HCT116 (cell line): ENCODE results near the gene CSK. TPM values are rescaled to one million over a fixed set of nuclear protein-coding genes. Genes with fewer than 3 reads are reported as not detected.

Experiments
- ATAC-seq: fragments of 200-7000 bp; cut with Tn5 transposase; 2 replicates; pipeline ENCODE4 v1.9.1; 2020; ENCODE audit warnings: mild to moderate bottlenecking, moderate library complexity
- BruUV-seq: library from RNA; stranded (reverse); fragments of 400-500 nt; replicated peaks from 2 replicates; lab custom pipeline; 2021; lab: Mats Ljungman, UMichigan
- CTCF ChIA-PET: fragments of 300-600 bp; sonication (Branson Sonifier 250); formaldehyde crosslinking; loops from one replicate; lab custom pipeline; 2021; ENCODE audit warnings: antibody characterized with exemption; lab: Charles Lee
- POLR2A ChIA-PET: fragments of 300-600, 350-600 bp; sonication (Branson Sonifier 250); formaldehyde crosslinking; loops from one replicate; lab custom pipeline; 2021; ENCODE audit warnings: antibody characterized with exemption; lab: Charles Lee
- RAD21 ChIA-PET, 2 experiments: fragments of 300-600 bp; sonication (Branson Sonifier 250); formaldehyde crosslinking; loops; one replicate each; lab custom pipeline; 2023; ENCODE audit warnings: low total read pairs in 2 of 2; ENCODE audit not compliant: uncharacterized antibody in 2 of 2, unreplicated experiment in 2 of 2, low non-redundant PET in 1 of 2; lab: Charles Lee
- DNase-seq: peaks from one replicate; pipeline ENCODE4 v3.0.0-alpha.2; 2010; ENCODE audit warnings: low read depth, low spot score
- H2AFZ ChIP-seq: fragments of 200-600 bp; shearing (Covaris generic), sonication (generic); 2 replicates; pipeline ENCODE4 v1.6.1; 2017; ENCODE audit warnings: low read depth, mixed run types, mixed read lengths, antibody characterized with exemption, low read length; ENCODE audit not compliant: poor library complexity, severe bottlenecking
- H3K27ac ChIP-seq: 2 replicates; pipeline ENCODE4 v1.5.1; 2012; ENCODE audit warnings: low read depth, low read length
- H3K27me3 ChIP-seq: fragments of 200-600 bp; sonication (generic); 2 replicates; pipeline ENCODE4 v1.6.1; 2016; ENCODE audit warnings: mixed run types, low read length, mixed read lengths; ENCODE audit not compliant: insufficient read depth
- H3K36me3 ChIP-seq, 2 experiments: fragments of 200-500 bp in 1 of 2; fragments of 200-600 bp in 1 of 2; sonication (Bioruptor generic) in 1 of 2; sonication (generic) in 1 of 2; 2 replicates each; pipeline versions ENCODE4 v1.5.1 to v1.6.1; 2014 to 2016; ENCODE audit warnings: low read length in 2 of 2, inconsistent platforms in 1 of 2, mixed read lengths in 1 of 2, mixed run types in 1 of 2; ENCODE audit not compliant: insufficient read depth in 2 of 2, control insufficient read depth in 1 of 2
- H3K4me1 ChIP-seq, 2 experiments: fragments of 200-600 bp in 1 of 2; sonication (generic) in 1 of 2; 2 replicates each; pipeline versions ENCODE4 v1.5.1 to v1.6.1; 2012 to 2017; ENCODE audit warnings: low read length in 2 of 2, inconsistent platforms in 1 of 2, mild to moderate bottlenecking in 1 of 2, mixed read lengths in 1 of 2, mixed run types in 1 of 2, moderate library complexity in 1 of 2; ENCODE audit not compliant: insufficient read depth in 2 of 2, control insufficient read depth in 1 of 2
- H3K4me2 ChIP-seq: fragments of 200-600 bp; sonication (generic); 2 replicates; pipeline ENCODE4 v1.6.1; 2017; ENCODE audit warnings: mixed run types, low read length, mixed read lengths
- H3K4me3 ChIP-seq, 2 experiments: fragments of 200-600 bp in 1 of 2; sonication (generic) in 1 of 2; replicated peaks in 1 of 2; 2 replicates each; pipeline ENCODE4 v1.5.1; 2011 to 2016; ENCODE audit warnings: low read length in 2 of 2, control low read depth in 1 of 2, low read depth in 1 of 2, mild to moderate bottlenecking in 1 of 2, mixed read lengths in 1 of 2, mixed run types in 1 of 2
- H3K79me2 ChIP-seq: fragments of 200-600 bp; sonication (generic); 2 replicates; pipeline ENCODE4 v1.6.1; 2017; ENCODE audit warnings: mild to moderate bottlenecking, mixed run types, low read length, moderate library complexity, mixed read lengths; ENCODE audit not compliant: insufficient read depth
- H3K9ac ChIP-seq: fragments of 200-600 bp; sonication (generic); 2 replicates; pipeline ENCODE4 v1.6.1; 2016; ENCODE audit warnings: low read length, mixed read lengths
- H3K9me2 ChIP-seq: fragments of 200-600 bp; sonication (generic), shearing (Covaris generic); 2 replicates; pipeline ENCODE4 v1.6.1; 2017; ENCODE audit warnings: mixed run types, mild to moderate bottlenecking, moderate library complexity; ENCODE audit not compliant: insufficient read depth
- H3K9me3 ChIP-seq, 2 experiments: fragments of 200-500 bp in 1 of 2; fragments of 200-600 bp in 1 of 2; sonication (Bioruptor generic) in 1 of 2; sonication (generic) in 1 of 2; 2 replicates each; pipeline ENCODE4 v1.6.1; 2014 to 2017; ENCODE audit warnings: low read length in 2 of 2, mixed read lengths in 2 of 2, inconsistent platforms in 1 of 2, low read depth in 1 of 2, mild to moderate bottlenecking in 1 of 2, mixed run types in 1 of 2, moderate library complexity in 1 of 2; ENCODE audit not compliant: control insufficient read depth in 1 of 2, insufficient read depth in 1 of 2
- H4K20me1 ChIP-seq: fragments of 200-600 bp; sonication (generic), shearing (Covaris generic); 2 replicates; pipeline ENCODE4 v1.6.1; 2017; ENCODE audit warnings: mixed run types, mild to moderate bottlenecking, moderate library complexity; ENCODE audit not compliant: insufficient read depth
- ATF3 ChIP-seq: IDR thresholded peaks from 2 replicates; pipeline ENCODE4 v1.6.1; 2012
- CEBPB ChIP-seq: IDR thresholded peaks from 2 replicates; pipeline ENCODE4 v1.6.1; 2012; ENCODE audit warnings: low read depth
- CTCF ChIP-seq, 3 experiments: fragments of 200-600 bp in 1 of 3; sonication (generic) in 1 of 3; IDR thresholded peaks in 2 of 3; conservative IDR thresholded peaks in 1 of 3; 2 replicates each; pipeline ENCODE4 v1.5.1; 2012 to 2017; ENCODE audit warnings: low read depth in 2 of 3, low read length in 2 of 3, antibody characterized with exemption in 1 of 3, borderline replicate concordance in 1 of 3, control low read depth in 1 of 3, mild to moderate bottlenecking in 1 of 3, mixed read lengths in 1 of 3, mixed run types in 1 of 3, moderate library complexity in 1 of 3; ENCODE audit not compliant: insufficient read depth in 1 of 3
- EGR1 ChIP-seq: IDR thresholded peaks from 2 replicates; pipeline ENCODE4 v1.6.1; 2012; ENCODE audit warnings: low read depth
- ELF1 ChIP-seq: IDR thresholded peaks from 2 replicates; pipeline ENCODE4 v1.6.1; 2012; ENCODE audit warnings: low read depth, borderline replicate concordance
- EZH2 ChIP-seq: fragments of 200-600 bp; sonication (generic); IDR thresholded peaks from 2 replicates; pipeline ENCODE4 v1.6.1; 2017; ENCODE audit warnings: antibody characterized with exemption, mixed run types
- FOSL1 ChIP-seq: IDR thresholded peaks from 2 replicates; pipeline ENCODE4 v1.6.1; 2012; ENCODE audit warnings: low read depth
- JUND ChIP-seq: IDR thresholded peaks from 2 replicates; pipeline ENCODE4 v1.6.1; 2012
- POLR2A ChIP-seq: IDR thresholded peaks from 2 replicates; pipeline ENCODE4 v1.7.0; 2011; ENCODE audit warnings: borderline replicate concordance; ENCODE audit not compliant: insufficient read depth, insufficient read length; ENCODE audit errors: extremely low read depth
- POLR2AphosphoS5 ChIP-seq: IDR thresholded peaks from 2 replicates; pipeline ENCODE4 v1.6.1; 2011; ENCODE audit warnings: mild to moderate bottlenecking, low read depth, low read length, moderate library complexity
- REST ChIP-seq: IDR thresholded peaks from 2 replicates; pipeline ENCODE4 v1.6.1; 2012; ENCODE audit warnings: low read depth
- SIN3A ChIP-seq: IDR thresholded peaks from 2 replicates; pipeline ENCODE4 v1.6.1; 2012; ENCODE audit warnings: low read depth
- SP1 ChIP-seq: IDR thresholded peaks from 2 replicates; pipeline ENCODE4 v1.6.1; 2012; ENCODE audit warnings: low read depth
- TCF7L2 ChIP-seq: IDR thresholded peaks from 2 replicates; pipeline ENCODE4 v1.7.0; 2011; ENCODE audit warnings: borderline replicate concordance, inconsistent platforms; ENCODE audit not compliant: insufficient read depth, insufficient read length; ENCODE audit errors: extremely low read depth
- YY1 ChIP-seq: IDR thresholded peaks from 2 replicates; pipeline ENCODE4 v1.6.1; 2011; ENCODE audit warnings: low read length, low read depth, moderate library complexity, mild to moderate bottlenecking; ENCODE audit not compliant: insufficient replicate concordance; ENCODE audit errors: extremely low read depth
- ZBTB33 ChIP-seq: IDR thresholded peaks from 2 replicates; pipeline ENCODE4 v1.6.1; 2011; ENCODE audit warnings: mild to moderate bottlenecking, low read length, moderate library complexity; ENCODE audit not compliant: insufficient replicate concordance; ENCODE audit errors: extremely low read depth
- ZFX ChIP-seq: fragments of 450-650 bp; IDR thresholded peaks from 2 replicates; pipeline ENCODE4 v1.6.1; 2017
- ZNF274 ChIP-seq: fragments of 200-500 bp; sonication (Bioruptor generic); IDR thresholded peaks from 2 replicates; pipeline ENCODE4 v1.6.1; 2014; ENCODE audit warnings: mild to moderate bottlenecking, low read depth, low read length, inconsistent platforms
- intact Hi-C: fragments of 100-400 bp; cut with micrococcal nuclease; formaldehyde crosslinking; loops from 2 replicates; pipeline ENCODE4 v1.10.0; 2022
- total RNA-seq: library from RNA; stranded (reverse); gene quantifications from one replicate; pipeline ENCODE4 v1.2.1, GENCODE V29; 2021; ENCODE audit not compliant: unreplicated experiment

CSK gene
- total RNA-seq, 1 experiment from 2014 or later, result 72.2 TPM

GRCh38 chr15:74780523-74781430 lies 1.1 kb upstream of the CSK start:
- Histone ChIP-seq H4K20me1 (no peaks in the 10 kb centered on the region), H3K9me3 (no peaks in the 10 kb centered on the region), H3K79me2 (peaks cover 34% of the 10 kb centered on the region), H3K9me2 (no peaks in the 10 kb centered on the region), H3K27me3 (no peaks in the 10 kb centered on the region), H3K9ac (no peak overlapping the region), H3K4me2 (peak overlapping the region; percentile 97), H3K4me1 (peaks cover 14 to 20% of the 10 kb centered on the region in 2 experiments), H2AFZ (peak overlapping the region; percentile 84), H3K36me3 (peaks cover 0 to 5% of the 10 kb centered on the region in 2 experiments; a peak in 2 of 4 replicates), H3K4me3 (peak overlapping the region; percentile 37 to 93; a peak in 3 of 4 replicates), H3K27ac (no peak overlapping the region; the same call in 1 of the 2 replicates)
- no TSS peak for BruUV-seq
- DNase-seq (no peak), ATAC-seq (no peak)
- TF ChIP-seq JUND, result no peak
- TF ChIP-seq TCF7L2, result no peak
- no peak for TF ChIP-seq ZNF274
- TF ChIP-seq CEBPB, result no peak
- TF ChIP-seq YY1, result no peak
- TF ChIP-seq EGR1, result no peak
- no peak for TF ChIP-seq SIN3A
- no peak for TF ChIP-seq CTCF (IDR thresholded peaks at IDR 0.05 in 2 of 3, conservative IDR thresholded peaks at IDR 0.05 in 1 of 3; ENCODE audit: borderline replicate concordance in 1 of 3, insufficient read depth in 1 of 3, low read depth in 2 of 3, low read length in 2 of 3)
- no peak for TF ChIP-seq REST
- no peak for TF ChIP-seq ZFX
- TF ChIP-seq POLR2A, result no peak
- TF ChIP-seq ZBTB33, result no peak
- no peak for TF ChIP-seq POLR2AphosphoS5
- TF ChIP-seq SP1, result no peak
- no peak for TF ChIP-seq ELF1
- TF ChIP-seq FOSL1, result no peak
- TF ChIP-seq EZH2, result no peak
- no peak for TF ChIP-seq ATF3
- RAD21 ChIA-PET, result no interaction called here
- intact Hi-C loops, result loop anchor here (10.0 kb wide), 1 partner anchor 424 kb away; the partner anchor contains the start of gene C15orf39
- POLR2A ChIA-PET, result no interaction called here
- CTCF ChIA-PET, result interaction anchor here (0.8 to 3.0 kb wide), 6 partner anchors 9 to 169 kb away, joined by 3 to 10 read pairs (median 6); no protein-coding TSS in a partner anchor
